HCT116 (cell line): ENCODE data around the gene MTPN.

Source experiments
- YY1 ChIP-seq: IDR thresholded peaks from 2 replicates; pipeline ENCODE4 v1.6.1; 2011; ENCODE audit warnings: low read length, low read depth, moderate library complexity, mild to moderate bottlenecking; ENCODE audit not compliant: insufficient replicate concordance; ENCODE audit errors: extremely low read depth
- TF ChIP-seq, protein P1 (sequence below): IDR thresholded peaks from 2 replicates; pipeline ENCODE4 v1.6.1; 2012; ENCODE audit warnings: low read depth
- TF ChIP-seq, protein P2 (sequence below), 3 experiments: fragments of 200-600 bp in 1 of 3; sonication (generic) in 1 of 3; IDR thresholded peaks in 2 of 3; conservative IDR thresholded peaks in 1 of 3; 2 replicates each; pipeline ENCODE4 v1.5.1; 2012 to 2017; ENCODE audit warnings: low read depth in 2 of 3, low read length in 2 of 3, antibody characterized with exemption in 1 of 3, borderline replicate concordance in 1 of 3, control low read depth in 1 of 3, mild to moderate bottlenecking in 1 of 3, mixed read lengths in 1 of 3, mixed run types in 1 of 3, moderate library complexity in 1 of 3; ENCODE audit not compliant: insufficient read depth in 1 of 3

DNA sequence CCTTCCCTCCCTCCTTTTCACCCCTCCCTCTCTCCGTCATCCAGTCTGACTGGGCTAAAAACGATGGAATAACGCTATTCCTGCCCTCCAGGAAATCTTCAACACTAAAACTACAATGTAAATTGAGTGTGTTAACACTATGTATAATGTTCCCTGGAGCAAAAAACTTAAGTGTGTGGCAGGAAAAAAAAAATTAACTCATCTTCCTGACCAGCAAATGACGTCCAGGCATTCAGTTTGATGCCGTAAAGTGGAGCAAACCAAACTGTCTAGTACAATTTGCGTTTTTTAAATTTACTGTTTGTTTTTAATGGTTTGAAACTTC lies 545 bp upstream of the MTPN start:
- TF ChIP-seq, protein P1, sequence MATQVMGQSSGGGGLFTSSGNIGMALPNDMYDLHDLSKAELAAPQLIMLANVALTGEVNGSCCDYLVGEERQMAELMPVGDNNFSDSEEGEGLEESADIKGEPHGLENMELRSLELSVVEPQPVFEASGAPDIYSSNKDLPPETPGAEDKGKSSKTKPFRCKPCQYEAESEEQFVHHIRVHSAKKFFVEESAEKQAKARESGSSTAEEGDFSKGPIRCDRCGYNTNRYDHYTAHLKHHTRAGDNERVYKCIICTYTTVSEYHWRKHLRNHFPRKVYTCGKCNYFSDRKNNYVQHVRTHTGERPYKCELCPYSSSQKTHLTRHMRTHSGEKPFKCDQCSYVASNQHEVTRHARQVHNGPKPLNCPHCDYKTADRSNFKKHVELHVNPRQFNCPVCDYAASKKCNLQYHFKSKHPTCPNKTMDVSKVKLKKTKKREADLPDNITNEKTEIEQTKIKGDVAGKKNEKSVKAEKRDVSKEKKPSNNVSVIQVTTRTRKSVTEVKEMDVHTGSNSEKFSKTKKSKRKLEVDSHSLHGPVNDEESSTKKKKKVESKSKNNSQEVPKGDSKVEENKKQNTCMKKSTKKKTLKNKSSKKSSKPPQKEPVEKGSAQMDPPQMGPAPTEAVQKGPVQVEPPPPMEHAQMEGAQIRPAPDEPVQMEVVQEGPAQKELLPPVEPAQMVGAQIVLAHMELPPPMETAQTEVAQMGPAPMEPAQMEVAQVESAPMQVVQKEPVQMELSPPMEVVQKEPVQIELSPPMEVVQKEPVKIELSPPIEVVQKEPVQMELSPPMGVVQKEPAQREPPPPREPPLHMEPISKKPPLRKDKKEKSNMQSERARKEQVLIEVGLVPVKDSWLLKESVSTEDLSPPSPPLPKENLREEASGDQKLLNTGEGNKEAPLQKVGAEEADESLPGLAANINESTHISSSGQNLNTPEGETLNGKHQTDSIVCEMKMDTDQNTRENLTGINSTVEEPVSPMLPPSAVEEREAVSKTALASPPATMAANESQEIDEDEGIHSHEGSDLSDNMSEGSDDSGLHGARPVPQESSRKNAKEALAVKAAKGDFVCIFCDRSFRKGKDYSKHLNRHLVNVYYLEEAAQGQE: no peak
- TF ChIP-seq, protein P2, sequence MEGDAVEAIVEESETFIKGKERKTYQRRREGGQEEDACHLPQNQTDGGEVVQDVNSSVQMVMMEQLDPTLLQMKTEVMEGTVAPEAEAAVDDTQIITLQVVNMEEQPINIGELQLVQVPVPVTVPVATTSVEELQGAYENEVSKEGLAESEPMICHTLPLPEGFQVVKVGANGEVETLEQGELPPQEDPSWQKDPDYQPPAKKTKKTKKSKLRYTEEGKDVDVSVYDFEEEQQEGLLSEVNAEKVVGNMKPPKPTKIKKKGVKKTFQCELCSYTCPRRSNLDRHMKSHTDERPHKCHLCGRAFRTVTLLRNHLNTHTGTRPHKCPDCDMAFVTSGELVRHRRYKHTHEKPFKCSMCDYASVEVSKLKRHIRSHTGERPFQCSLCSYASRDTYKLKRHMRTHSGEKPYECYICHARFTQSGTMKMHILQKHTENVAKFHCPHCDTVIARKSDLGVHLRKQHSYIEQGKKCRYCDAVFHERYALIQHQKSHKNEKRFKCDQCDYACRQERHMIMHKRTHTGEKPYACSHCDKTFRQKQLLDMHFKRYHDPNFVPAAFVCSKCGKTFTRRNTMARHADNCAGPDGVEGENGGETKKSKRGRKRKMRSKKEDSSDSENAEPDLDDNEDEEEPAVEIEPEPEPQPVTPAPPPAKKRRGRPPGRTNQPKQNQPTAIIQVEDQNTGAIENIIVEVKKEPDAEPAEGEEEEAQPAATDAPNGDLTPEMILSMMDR (IDR thresholded peaks at IDR 0.05 in 2 of 3, conservative IDR thresholded peaks at IDR 0.05 in 1 of 3; ENCODE audit: borderline replicate concordance in 1 of 3, insufficient read depth in 1 of 3, low read depth in 2 of 3, low read length in 2 of 3): no peak
- TF ChIP-seq YY1: no peak
